IMR-90 (cell line): Measurements from ENCODE around the gene BMP15. TPM values are rescaled to one million over a fixed set of nuclear protein-coding genes. Genes with fewer than 3 reads are reported as not detected.

Experiments used
- ATAC-seq: fragments of 200-7000 bp; cut with Tn5 transposase; 2 replicates; pipeline ENCODE4 v1.9.1; 2020; ENCODE audit warnings: low read depth, mild to moderate bottlenecking, moderate library complexity
- BruUV-seq: library from RNA; stranded (reverse); fragments of 400-500 nt; replicated peaks from 2 replicates; lab custom pipeline; 2021; lab: Mats Ljungman, UMichigan
- CTCF ChIA-PET: fragments of 300-600 bp; formaldehyde crosslinking; extraction: SDS; loops from one replicate; lab custom pipeline; 2021; ENCODE audit warnings: antibody characterized with exemption; lab: Yijun Ruan, JAX
- POLR2A ChIA-PET: fragments of 300-600 bp; sonication (Branson Sonifier 250); formaldehyde crosslinking; loops from one replicate; lab custom pipeline; 2022; ENCODE audit warnings: antibody characterized with exemption; ENCODE audit not compliant: unreplicated experiment; lab: Charles Lee
- DNase-seq: peaks from one replicate; pipeline ENCODE4 v3.0.0; 2013
- H2AFZ ChIP-seq: replicated peaks from 2 replicates; pipeline ENCODE3; 2013; ENCODE audit warnings: low read length, mild to moderate bottlenecking; ENCODE audit not compliant: poor library complexity
- H2AK5ac ChIP-seq: 2 replicates; pipeline ENCODE4 v1.6.1; 2013; ENCODE audit warnings: low read depth, low read length, inconsistent platforms
- H2AK9ac ChIP-seq: replicated peaks from 2 replicates; pipeline ENCODE3; 2013; ENCODE audit warnings: mild to moderate bottlenecking, low read depth, low read length, moderate library complexity; ENCODE audit not compliant: poor library complexity
- H2BK120ac ChIP-seq: 2 replicates; pipeline ENCODE4 v1.6.1; 2013; ENCODE audit warnings: low read depth, low read length, inconsistent platforms
- H2BK15ac ChIP-seq: 3 replicates; pipeline ENCODE4 v1.6.1; 2013; ENCODE audit warnings: low read depth, low read length, inconsistent platforms
- H2BK20ac ChIP-seq: 2 replicates; pipeline ENCODE4 v1.6.1; 2013; ENCODE audit warnings: low read depth, mild to moderate bottlenecking, inconsistent platforms, low read length, moderate library complexity
- H2BK5ac ChIP-seq: 2 replicates; pipeline ENCODE4 v1.6.1; 2013; ENCODE audit warnings: mild to moderate bottlenecking, low read depth, low read length, inconsistent platforms; ENCODE audit not compliant: poor library complexity, severe bottlenecking
- H3K14ac ChIP-seq: replicated peaks from 2 replicates; pipeline ENCODE4 v1.6.1; 2013; ENCODE audit warnings: low read depth, low read length, inconsistent platforms
- H3K18ac ChIP-seq: 2 replicates; pipeline ENCODE4 v1.6.1; 2013; ENCODE audit warnings: low read depth, low read length, control low read depth
- H3K23ac ChIP-seq: 2 replicates; pipeline ENCODE4 v1.6.1; 2013; ENCODE audit warnings: low read depth, low read length, inconsistent platforms
- H3K27ac ChIP-seq: 2 replicates; pipeline ENCODE4 v1.5.1; 2013; ENCODE audit warnings: mild to moderate bottlenecking, control low read depth, low read length; ENCODE audit not compliant: insufficient read depth
- H3K27me3 ChIP-seq: 2 replicates; pipeline ENCODE4 v1.6.1; 2013; ENCODE audit warnings: low read length; ENCODE audit not compliant: control insufficient read depth, insufficient read depth
- H3K36me3 ChIP-seq: 2 replicates; pipeline ENCODE4 v1.6.1; 2013; ENCODE audit warnings: low read length, mixed read lengths; ENCODE audit not compliant: control insufficient read depth, insufficient read depth
- H3K4ac ChIP-seq: 2 replicates; pipeline ENCODE4 v1.6.1; 2013; ENCODE audit warnings: low read depth, low read length, inconsistent platforms
- H3K4me1 ChIP-seq: 2 replicates; pipeline ENCODE4 v1.6.1; 2013; ENCODE audit warnings: low read length, mixed read lengths; ENCODE audit not compliant: control insufficient read depth, insufficient read depth
- H3K4me2 ChIP-seq: 2 replicates; pipeline ENCODE4 v1.6.1; 2013; ENCODE audit warnings: low read depth, mild to moderate bottlenecking, control low read depth, low read length, moderate library complexity
- H3K4me3 ChIP-seq: 2 replicates; pipeline ENCODE4 v1.5.1; 2013; ENCODE audit warnings: low read depth, mild to moderate bottlenecking, control low read depth, low read length, moderate library complexity; ENCODE audit not compliant: insufficient read depth
- H3K56ac ChIP-seq: 2 replicates; pipeline ENCODE4 v1.6.1; 2013; ENCODE audit warnings: low read length, inconsistent platforms; ENCODE audit not compliant: insufficient read depth; ENCODE audit errors: extremely low read depth
- H3K79me1 ChIP-seq, 2 experiments: 2 replicates each; pipeline ENCODE4 v1.6.1; 2013; ENCODE audit warnings: low read length in 2 of 2, inconsistent platforms in 1 of 2, low read depth in 1 of 2
- H3K9ac ChIP-seq: 2 replicates; pipeline ENCODE4 v1.6.1; 2013; ENCODE audit warnings: low read depth, low read length, control low read depth
- H3K9me1 ChIP-seq: 2 replicates; pipeline ENCODE4 v1.6.1; 2013; ENCODE audit warnings: low read length, inconsistent platforms; ENCODE audit not compliant: insufficient read depth
- H3K9me3 ChIP-seq: 2 replicates; pipeline ENCODE4 v1.6.1; 2013; ENCODE audit warnings: low read length; ENCODE audit not compliant: control insufficient read depth, insufficient read depth
- H4K20me1 ChIP-seq: 2 replicates; pipeline ENCODE4 v1.6.1; 2013; ENCODE audit warnings: low read length, inconsistent platforms; ENCODE audit not compliant: insufficient read depth
- H4K5ac ChIP-seq: 2 replicates; pipeline ENCODE4 v1.6.1; 2013; ENCODE audit warnings: mild to moderate bottlenecking, low read depth, low read length, control low read depth
- H4K8ac ChIP-seq, 2 experiments: 2 replicates each; pipeline ENCODE4 v1.6.1; 2013; ENCODE audit warnings: low read depth in 2 of 2, low read length in 2 of 2, control low read depth in 1 of 2, inconsistent platforms in 1 of 2
- H4K91ac ChIP-seq: 2 replicates; pipeline ENCODE4 v1.6.1; 2013; ENCODE audit warnings: low read depth, low read length, inconsistent platforms; ENCODE audit not compliant: insufficient read depth
- BHLHE40 ChIP-seq: fragments of 150-350 bp; IDR thresholded peaks from 2 replicates; pipeline ENCODE4 v1.6.1; 2016; ENCODE audit warnings: mild to moderate bottlenecking, low read depth, low read length
- CEBPB ChIP-seq: IDR thresholded peaks from 2 replicates; pipeline ENCODE4 v1.6.1; 2012; ENCODE audit warnings: low read depth, low read length, improper control_type of control experiment
- CHD1 ChIP-seq: IDR thresholded peaks from 2 replicates; pipeline ENCODE4 v1.6.1; 2012; ENCODE audit warnings: low read depth, low read length, improper control_type of control experiment
- CTCF ChIP-seq: conservative IDR thresholded peaks from 2 replicates; pipeline ENCODE4 v1.5.1; 2012; ENCODE audit warnings: mild to moderate bottlenecking, low read depth, low read length, improper control_type of control experiment
- ELK1 ChIP-seq: fragments of 150-350 bp; IDR thresholded peaks from 2 replicates; pipeline ENCODE4 v1.6.1; 2016; ENCODE audit warnings: low read depth, mild to moderate bottlenecking, low read length, moderate library complexity, borderline replicate concordance
- FOS ChIP-seq: fragments of 150-350 bp; IDR thresholded peaks from 2 replicates; pipeline ENCODE4 v1.6.1; 2016; ENCODE audit warnings: low read depth, low read length
- MAFK ChIP-seq: IDR thresholded peaks from 2 replicates; pipeline ENCODE4 v1.6.1; 2012; ENCODE audit warnings: low read depth, low read length, improper control_type of control experiment
- MAZ ChIP-seq: IDR thresholded peaks from 2 replicates; pipeline ENCODE4 v1.6.1; 2012; ENCODE audit warnings: low read depth, mild to moderate bottlenecking, low read length, improper control_type of control experiment, moderate library complexity, borderline replicate concordance
- MXI1 ChIP-seq: IDR thresholded peaks from 2 replicates; pipeline ENCODE4 v1.6.1; 2012; ENCODE audit warnings: low read depth, mild to moderate bottlenecking, low read length, moderate library complexity, borderline replicate concordance
- NFE2L2 ChIP-seq: fragments of 150-350 bp; IDR thresholded peaks from 2 replicates; pipeline ENCODE4 v1.6.1; 2016; ENCODE audit warnings: low read depth, mild to moderate bottlenecking, low read length
- POLR2A ChIP-seq: IDR thresholded peaks from 2 replicates; pipeline ENCODE4 v1.6.1; 2012; ENCODE audit warnings: mild to moderate bottlenecking, low read depth, low read length
- RAD21 ChIP-seq: IDR thresholded peaks from 2 replicates; pipeline ENCODE4 v1.6.1; 2012; ENCODE audit warnings: low read length, improper control_type of control experiment
- RCOR1 ChIP-seq: IDR thresholded peaks from 2 replicates; pipeline ENCODE4 v1.6.1; 2012; ENCODE audit warnings: mild to moderate bottlenecking, low read length, improper control_type of control experiment; ENCODE audit not compliant: insufficient replicate concordance
- RFX5 ChIP-seq: IDR thresholded peaks from 2 replicates; pipeline ENCODE4 v1.8.0; 2012; ENCODE audit warnings: low read depth, mild to moderate bottlenecking, low read length, moderate library complexity
- SMC3 ChIP-seq: fragments of 150-350 bp; IDR thresholded peaks from 2 replicates; pipeline ENCODE4 v1.6.1; 2016; ENCODE audit warnings: low read depth, mild to moderate bottlenecking, antibody characterized with exemption, low read length, moderate library complexity
- USF2 ChIP-seq: fragments of 150-350 bp; IDR thresholded peaks from 2 replicates; pipeline ENCODE4 v1.6.1; 2017; ENCODE audit warnings: mild to moderate bottlenecking, antibody characterized with exemption, low read length, low read depth
- dilution Hi-C: fragments of 300-500 bp; cut with HindIII; formaldehyde crosslinking; loops from one replicate; pipeline ENCODE4 v1.14.3; 2018; ENCODE audit warnings: low sequenced_read_pairs; ENCODE audit not compliant: unreplicated experiment
- in situ Hi-C: fragments of 300-500 bp; cut with MboI; formaldehyde crosslinking; loops from 3 replicates; pipeline ENCODE4 v1.14.3; 2019; ENCODE audit warnings: low sequenced_read_pairs, inconsistent platforms, mixed read lengths
- intact Hi-C: fragments of 100-400 bp; cut with micrococcal nuclease; formaldehyde crosslinking; loops from 2 replicates; pipeline ENCODE4 v1.10.0; 2022
- polyA plus RNA-seq, 3 experiments: library from polyadenylated mRNA; depleted of rRNA; stranded (reverse); fragments of >200 nt; gene quantifications; 2 replicates each; pipeline ENCODE4 v1.2.3, GENCODE V29; 2012; ENCODE audit warnings: low replicate concordance in 1 of 3
- total RNA-seq: library from RNA; depleted of rRNA; stranded (reverse); fragments of >200 nt; gene quantifications from 2 replicates; pipeline ENCODE4 v1.2.3, GENCODE V29; 2012

The BMP15 gene
- total and polyA plus RNA-seq, 2 of the 4 experiments (the other 2 are of a cell fraction), result not detected

GRCh38 chrX:50927127-50927526 is 16.6 kb downstream of the BMP15 start:
- Histone ChIP-seq H3K4me3 (no peak overlapping the region), H4K20me1 (no peaks in the 10 kb centered on the region), H3K4me2 (no peak overlapping the region), H4K91ac (no peak overlapping the region), H2BK20ac (no peak overlapping the region), H3K9ac (no peak overlapping the region), H3K9me3 (no peaks in the 10 kb centered on the region), H4K5ac (no peak overlapping the region), H3K27ac (no peak overlapping the region), H3K4me1 (no peaks in the 10 kb centered on the region), H2AFZ (no peak overlapping the region), H3K9me1 (no peaks in the 10 kb centered on the region), H2AK5ac (no peak overlapping the region), H2AK9ac (no peak overlapping the region), H3K27me3 (no peaks in the 10 kb centered on the region; the same call in none of the 2 replicates), H3K14ac (no peak overlapping the region), H2BK120ac (no peak overlapping the region), H3K4ac (no peak overlapping the region), H4K8ac (no peak overlapping the region), H2BK15ac (no peak overlapping the region), H3K56ac (no peak overlapping the region), H3K36me3 (no peaks in the 10 kb centered on the region), H3K79me1 (no peaks in the 10 kb centered on the region), H3K23ac (no peak overlapping the region), H2BK5ac (no peak overlapping the region), H3K18ac (no peak overlapping the region)
- dilution Hi-C loops, result no loop called here
- BruUV-seq, result no TSS peak
- no peak for ATAC-seq
- intact Hi-C loops, result no loop called here
- TF ChIP-seq FOS (no peak), CEBPB (no peak), ELK1 (no peak), RFX5 (no peak), RCOR1 (no peak), BHLHE40 (no peak), MAFK (no peak), CHD1 (no peak), MXI1 (no peak), USF2 (no peak), CTCF (no peak), POLR2A (no peak), NFE2L2 (no peak), MAZ (no peak), SMC3 (no peak), RAD21 (no peak)
- CTCF ChIA-PET, result no interaction called here
- DNase-seq, result no peak
- in situ Hi-C loops, result loop anchor here (10.0 kb wide), 1 partner anchor 242 kb away; no protein-coding TSS in a partner anchor
- POLR2A ChIA-PET, result no interaction called here
